H1 (cell line): ENCODE data around the gene C7orf57. TPM values are rescaled to one million over a fixed set of nuclear protein-coding genes. Genes with fewer than 3 reads are reported as not detected.

Experiments
- CHD2 ChIP-seq: IDR thresholded peaks from 2 replicates; pipeline ENCODE4 v1.6.1; 2012; ENCODE audit warnings: low read length, improper control_type of control experiment
- JUN ChIP-seq: IDR thresholded peaks from 2 replicates; pipeline ENCODE4 v1.6.1; 2011; ENCODE audit warnings: low read depth, mild to moderate bottlenecking, improper control_type of control experiment, low read length
- KDM4A ChIP-seq: IDR thresholded peaks from one replicate; pipeline ENCODE4 v1.7.1; 2012; ENCODE audit warnings: low read depth, mild to moderate bottlenecking, moderate library complexity, low read length, inconsistent platforms; ENCODE audit not compliant: severe bottlenecking
- RXRA ChIP-seq: IDR thresholded peaks from 2 replicates; pipeline ENCODE4 v1.6.1; 2011; ENCODE audit warnings: low read depth, mild to moderate bottlenecking, low read length, moderate library complexity; ENCODE audit not compliant: insufficient read depth
- SIRT6 ChIP-seq: IDR thresholded peaks from one replicate; pipeline ENCODE4 v1.7.1; 2012; ENCODE audit warnings: low read length, inconsistent platforms
- polyA plus RNA-seq, 7 experiments: library from polyadenylated mRNA; depleted of rRNA in 3 of 7; stranded (reverse) in 5 of 7; unstranded in 2 of 7; fragments of >200 nt in 5 of 7; fragments of 200-250 nt in 2 of 7; gene quantifications; 1 replicate in 5 of 7; 2 replicates in 1 of 7; 4 replicates in 1 of 7; pipeline versions ENCODE4 v1.2.1 to v1.2.3, GENCODE V29; 2011 to 2013; ENCODE audit warnings: missing spikeins in 2 of 7, mixed read lengths in 2 of 7
- total RNA-seq: library from RNA; stranded (reverse); fragmentation: NEBNext Ultra II Directional; extraction: Animal tissue kit (Norgen Biotek cat#: 25700); gene quantifications from 2 replicates; pipeline ENCODE4 v1.2.1, GENCODE V29; 2021

C7orf57 gene
- total and polyA plus RNA-seq, 2 of the 8 experiments (the other 6 are each of a cell fraction or from before 2014, with no cell fraction given) = 0.08 to 0.56 TPM

- no peak for TF ChIP-seq KDM4A
- no peak for TF ChIP-seq SIRT6
- no peak for TF ChIP-seq RXRA
- no peak for TF ChIP-seq JUN
- no peak for TF ChIP-seq CHD2
These were observed 63.5 kb downstream of the C7orf57 start (continued) for GRCh38 chr7:48098846-48099245.
